Measurements from ENCODE around the gene MAPK8.
"Not testable (repeated sequence)": the region's sequence is repeated elsewhere in the genome, so short reads cannot be mapped to it uniquely, and the experiment has no call there.

Gene MAPK8

GRCh38 chr10:48340734-48341133, 34.3 kb downstream of the MAPK8 start:
- no peak for DNase-seq

GRCh38 chr10:48343106-48343505, 36.6 kb downstream of the MAPK8 start:
- no peak for DNase-seq

GRCh38 chr10:48343921-48344598, 37.6 kb downstream of the MAPK8 start:
- no peak for DNase-seq

- not testable (repeated sequence) for DNase-seq
These were observed 39.8 kb downstream of the MAPK8 start for GRCh38 chr10:48346248-48346647.

GRCh38 chr10:48347539-48347938, 41.1 kb downstream of the MAPK8 start:
- not testable (repeated sequence) for DNase-seq

- DNase-seq, result not testable (repeated sequence)
These were observed 41.5 kb downstream of the MAPK8 start for GRCh38 chr10:48347943-48348342.

GRCh38 chr10:48353246-48353645, 46.8 kb downstream of the MAPK8 start:
- DNase-seq, result no peak

- DNase-seq, result no peak
These were observed 51.2 kb downstream of the MAPK8 start for GRCh38 chr10:48357631-48358030.

- no peak for DNase-seq
These were observed 51.7 kb downstream of the MAPK8 start for GRCh38 chr10:48358162-48358561.

- no peak for DNase-seq
These were observed 52.4 kb downstream of the MAPK8 start for GRCh38 chr10:48358838-48359237.

GRCh38 chr10:48361176-48361575, 54.7 kb downstream of the MAPK8 start:
- no peak for DNase-seq

- DNase-seq, result peak; percentile 19
These were observed 57.3 kb downstream of the MAPK8 start for GRCh38 chr10:48363617-48364355.

- DNase-seq, result no peak
These were observed 58.4 kb downstream of the MAPK8 start for GRCh38 chr10:48364659-48365405.

GRCh38 chr10:48365668-48366067, 59.2 kb downstream of the MAPK8 start:
- no peak for DNase-seq

- DNase-seq, result no peak
These were observed 59.8 kb downstream of the MAPK8 start for GRCh38 chr10:48366261-48366660.

- DNase-seq, result no peak
These were observed 63.0 kb downstream of the MAPK8 start for GRCh38 chr10:48369501-48369900.

- DNase-seq, result no peak
These were observed 71.5 kb downstream of the MAPK8 start for GRCh38 chr10:48377751-48378530.

- DNase-seq, result no peak
These were observed 72.2 kb downstream of the MAPK8 start for GRCh38 chr10:48378675-48379074.

GRCh38 chr10:48381971-48382370, 75.5 kb downstream of the MAPK8 start:
- no peak for DNase-seq

GRCh38 chr10:48382982-48383381, 76.5 kb downstream of the MAPK8 start:
- no peak for DNase-seq

GRCh38 chr10:48383393-48383792, 76.9 kb downstream of the MAPK8 start:
- no peak for DNase-seq

GRCh38 chr10:48384699-48384982, 78.2 kb downstream of the MAPK8 start:
- DNase-seq, result no peak

GRCh38 chr10:48389272-48389671, 82.8 kb downstream of the MAPK8 start:
- no peak for DNase-seq
